Heart left ventricle (tissue), 13 donors: Measurements from ENCODE around the gene EDDM3A.

Experiments
- POLR2A ChIP-seq, 2 donors: fragments of 450-650 bp; IDR thresholded peaks; one replicate each; pipeline ENCODE4 v1.6.1; 2017; ENCODE audit warnings: antibody characterized with exemption in 2 of 2, mild to moderate bottlenecking in 2 of 2, moderate library complexity in 2 of 2
- TF ChIP-seq, protein P1 (sequence below), 12 donors: fragments of 200-600 bp; sonication (generic) in 4 of 12; IDR thresholded peaks; one replicate each; pipeline versions ENCODE4 v1.5.0 to v1.8.0; 2018 to 2022; ENCODE audit warnings: antibody characterized with exemption in 12 of 12, mild to moderate bottlenecking in 5 of 12
- donor health status: ischemic (EF 13 %, LVEDD 7.1; RV severe dilation, severe dysfunction).
- donor health status: DM: no; HTN: yes; CAD: no.
- donor health status: DM: no; HTN: no; CAD: no.
- donor health status: ischemic (EF 25% LVEDD 6.9; RV normal size, moderate dysfunction).
- donor health status: ischemic (EF 25% LVEDD 5.7; RV mildly dilated, moderate dysfunction).
- donor health status: ischemic (EF 35%, LVEDD 5.7; RV mildly dilated, moderate dysfunction).
- donor health status: nonischemic (EF 11% LVEDD 7.7; RV severe dilation, severe dysfunction).
- donor health status: DM: yes; HTN: yes; CAD: no.
- donor health status: PGD.
- donor health status: ischemic (EF 29% LVEDD 5.4; RV normal size, mild dysfunction).
- donor health status: nonischemic (EF 23%, LVEDD 6.1; RV moderate dilation, normal function).

DNA sequence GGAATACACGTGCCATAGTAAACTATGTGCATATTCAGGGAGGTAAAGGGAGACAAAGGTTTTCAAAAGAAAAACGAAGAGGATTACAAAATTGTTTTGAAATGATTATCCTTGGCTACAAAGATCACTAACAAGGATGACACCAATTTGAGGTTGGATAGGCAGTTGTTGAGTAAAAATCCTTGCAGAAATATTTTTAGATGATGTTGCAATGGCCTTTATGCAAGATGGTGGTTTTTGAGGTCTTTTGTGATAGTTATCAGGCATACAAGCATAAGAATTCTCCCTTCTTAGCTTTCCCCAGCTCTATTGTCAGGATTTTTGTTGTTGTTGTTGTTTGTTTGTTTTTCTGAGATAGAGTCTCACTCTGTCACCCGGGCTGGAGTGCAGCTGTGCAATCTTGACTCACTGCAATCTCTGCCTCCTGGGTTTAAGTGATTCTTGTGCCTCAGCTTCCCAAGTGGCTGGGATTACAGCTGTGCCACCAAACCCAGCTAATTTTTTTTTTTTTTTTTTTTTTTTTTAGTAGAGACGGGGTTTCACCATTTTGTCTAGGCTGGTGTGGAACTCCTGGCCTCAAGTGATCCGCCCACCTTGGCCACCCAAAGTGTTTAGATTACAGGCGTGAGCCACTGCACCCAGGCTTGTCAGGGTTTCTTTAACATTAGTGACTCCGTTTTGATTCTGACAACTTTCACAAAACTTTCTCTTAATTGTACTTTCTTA, 49.1 kb downstream of the EDDM3A start:
- TF ChIP-seq, protein P1, sequence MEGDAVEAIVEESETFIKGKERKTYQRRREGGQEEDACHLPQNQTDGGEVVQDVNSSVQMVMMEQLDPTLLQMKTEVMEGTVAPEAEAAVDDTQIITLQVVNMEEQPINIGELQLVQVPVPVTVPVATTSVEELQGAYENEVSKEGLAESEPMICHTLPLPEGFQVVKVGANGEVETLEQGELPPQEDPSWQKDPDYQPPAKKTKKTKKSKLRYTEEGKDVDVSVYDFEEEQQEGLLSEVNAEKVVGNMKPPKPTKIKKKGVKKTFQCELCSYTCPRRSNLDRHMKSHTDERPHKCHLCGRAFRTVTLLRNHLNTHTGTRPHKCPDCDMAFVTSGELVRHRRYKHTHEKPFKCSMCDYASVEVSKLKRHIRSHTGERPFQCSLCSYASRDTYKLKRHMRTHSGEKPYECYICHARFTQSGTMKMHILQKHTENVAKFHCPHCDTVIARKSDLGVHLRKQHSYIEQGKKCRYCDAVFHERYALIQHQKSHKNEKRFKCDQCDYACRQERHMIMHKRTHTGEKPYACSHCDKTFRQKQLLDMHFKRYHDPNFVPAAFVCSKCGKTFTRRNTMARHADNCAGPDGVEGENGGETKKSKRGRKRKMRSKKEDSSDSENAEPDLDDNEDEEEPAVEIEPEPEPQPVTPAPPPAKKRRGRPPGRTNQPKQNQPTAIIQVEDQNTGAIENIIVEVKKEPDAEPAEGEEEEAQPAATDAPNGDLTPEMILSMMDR (IDR thresholded peaks at IDR 0.05), result no peak
- no peak for TF ChIP-seq POLR2A (IDR thresholded peaks at IDR 0.05)
